Heart right ventricle (tissue), 16 donors: Measurements from ENCODE around the gene TWSG1. TPM values are rescaled to one million over a fixed set of nuclear protein-coding genes. Genes with fewer than 3 reads are reported as not detected.

Source experiments
- ATAC-seq, 8 donors: fragments of 200-7000 bp; cut with Tn5 transposase; one replicate each; pipeline ENCODE4 v1.9.1; 2020; ENCODE audit warnings: mild to moderate bottlenecking in 8 of 8, moderate library complexity in 8 of 8, moderate number of reproducible peaks in 1 of 8
- DNase-seq, 2 donors: peaks; one replicate each; pipeline ENCODE4 v3.0.0-alpha.2; 2020
- H3K27ac ChIP-seq, 10 donors: fragments of 200-600 bp; sonication (generic) in 2 of 10; one replicate each; pipeline versions ENCODE4 v1.5.0 to v1.8.0; 2020 to 2022; ENCODE audit warnings: mild to moderate bottlenecking in 3 of 10
- H3K27me3 ChIP-seq, 7 donors: fragments of 200-600 bp; one replicate each; pipeline ENCODE4 v1.8.0; 2021 to 2022; ENCODE audit warnings: mild to moderate bottlenecking in 2 of 7
- H3K36me3 ChIP-seq, 9 donors: fragments of 200-600 bp; sonication (generic) in 1 of 9; one replicate each; pipeline versions ENCODE4 v1.5.0 to v1.8.0; 2020 to 2022; ENCODE audit warnings: mild to moderate bottlenecking in 2 of 9
- H3K4me1 ChIP-seq, 9 donors: fragments of 200-600 bp; sonication (generic) in 1 of 9; one replicate each; pipeline versions ENCODE4 v1.5.0 to v1.8.0; 2020 to 2022; ENCODE audit warnings: mild to moderate bottlenecking in 4 of 9
- H3K4me3 ChIP-seq, 10 donors: fragments of 200-600 bp; sonication (generic) in 2 of 10; one replicate each; pipeline versions ENCODE4 v1.5.0 to v1.8.0; 2020 to 2022; ENCODE audit warnings: mild to moderate bottlenecking in 7 of 10, moderate library complexity in 2 of 10
- H3K9me3 ChIP-seq, 11 donors: fragments of 200-600 bp in 10 of 11; sonication (generic) in 2 of 11; one replicate each; pipeline versions ENCODE4 v1.5.0 to v1.8.0; 2013 to 2022; ENCODE audit warnings: mild to moderate bottlenecking in 2 of 11, control low read depth in 1 of 11, moderate library complexity in 1 of 11
- CTCF ChIP-seq, 9 donors: fragments of 200-600 bp; sonication (generic) in 2 of 9; IDR thresholded peaks; one replicate each; pipeline versions ENCODE4 v1.5.0 to v1.8.0; 2021 to 2022; ENCODE audit warnings: antibody characterized with exemption in 9 of 9, mild to moderate bottlenecking in 5 of 9, moderate library complexity in 1 of 9
- WGBS, 2 donors: extraction: QIAGEN DNeasy Blood & Tissue Kit; methylation state at CpG; one replicate each; pipeline ENCODE4 v1.1.7; 2013; ENCODE audit warnings: inconsistent platforms in 1 of 2; 5-methylcytosine and 5-hydroxymethylcytosine counted together
- intact Hi-C, 10 donors: fragments of 100-400 bp; cut with DNase I; formaldehyde crosslinking; loops; one replicate each; pipeline versions ENCODE4 v1.11.1 to v1.14.2; 2022
- polyA plus RNA-seq, 2 donors: library from polyadenylated mRNA; stranded (reverse); fragments of 200-250 nt; gene quantifications; one replicate each; pipeline ENCODE4 v1.2.3, GENCODE V29; 2013
- total RNA-seq, 10 donors: library from RNA; stranded (reverse); fragmentation: NEBNext Ultra II Directional in 3 of 10; extraction: Animal tissue kit (Norgen Biotek cat#: 25700) in 3 of 10; gene quantifications; one replicate each; pipeline versions ENCODE4 v1.2.1 to v1.2.4, GENCODE V29; 2021 to 2023
- donor health status: Arrhythmogenic right ventricular cardiomyopathy.
- donor health status: ischemic (EF 13 %, LVEDD 7.1; RV severe dilation, severe dysfunction).
- donor health status: healthy with polysubstance abuse.
- donor health status: DM: no; HTN: yes; CAD: no.
- donor health status: DM: no; HTN: no; CAD: no.
- donor health status: ischemic (EF 25% LVEDD 6.9; RV normal size, moderate dysfunction).
- donor health status: ischemic (EF 25% LVEDD 5.7; RV mildly dilated, moderate dysfunction).
- donor health status: healthy.
- donor health status: DM: yes; HTN: yes; CAD: no.
- donor health status: Ischemic cardiomyopathy.
- donor health status: ischemic (EF 35%, LVEDD 5.7; RV mildly dilated, moderate dysfunction).
- donor health status: nonischemic (EF 11% LVEDD 7.7; RV severe dilation, severe dysfunction).
- donor health status: DM: yes; HTN: yes; CAD: no.
- donor health status: PGD.
- donor health status: ischemic (EF 29% LVEDD 5.4; RV normal size, mild dysfunction).
- donor health status: nonischemic (EF 23%, LVEDD 6.1; RV moderate dilation, normal function).

Gene TWSG1
- total and polyA plus RNA-seq, 12 donors = 6.6 to 15.0 (median 11.2) TPM

DNA sequence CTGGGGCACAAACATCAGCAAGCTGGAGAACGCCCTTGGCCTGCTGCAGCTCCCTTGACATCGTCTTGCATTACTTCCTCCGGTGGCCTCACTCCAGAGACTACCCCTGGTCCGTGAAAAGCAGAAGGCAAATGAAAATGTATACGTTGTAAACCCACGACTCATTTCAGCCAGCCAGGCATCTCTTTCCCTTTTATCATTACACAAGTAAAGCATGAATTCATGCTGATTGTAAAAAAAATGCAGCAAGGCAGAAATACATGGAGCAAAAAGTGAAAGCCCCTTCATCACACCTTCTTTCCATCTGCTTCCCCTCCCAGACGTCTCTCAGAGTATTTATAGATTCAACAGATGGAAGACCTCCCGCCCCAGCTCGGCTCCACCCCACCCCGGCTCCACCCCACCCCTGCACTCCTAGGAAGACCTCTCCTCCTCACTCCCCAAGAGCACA lies 99.1 kb downstream of the TWSG1 start:
- ATAC-seq = peak in 4 of 8 donors; percentile 18 to 52 (median 38)
- H3K4me3 ChIP-seq = peak overlapping the region in 1 of 10 donors; percentile 10

GRCh38 chr18:9434122-9434701 lies 99.6 kb downstream of the TWSG1 start:
- intact Hi-C loops = no loop called here
- H3K9me3 ChIP-seq = no peaks in the 10 kb centered on the region
- H3K4me1 ChIP-seq = peaks cover 0 to 23% (median 4%) of the 10 kb centered on the region in 9 donors
- ATAC-seq (peak in 6 of 8 donors; percentile 18 to 55 (median 34)), DNase-seq (no peak)
- no peaks in the 10 kb centered on the region for H3K36me3 ChIP-seq
- TF ChIP-seq CTCF (IDR thresholded peaks at IDR 0.05) = no peak
- WGBS, 2 donors = 50 to 67% methylated on average over 18 of the region's 18 CpGs
- H3K4me3 ChIP-seq = peak overlapping the region in 1 of 10 donors; percentile 10
- H3K27me3 ChIP-seq = no peaks in the 10 kb centered on the region
- no peak overlapping the region for H3K27ac ChIP-seq

More for the DNA sequence above, 99.1 kb downstream of the TWSG1 start:
- WGBS, 2 donors = 23 to 39% methylated on average over 10 of the region's 10 CpGs
- Histone ChIP-seq H3K27me3 (no peaks in the 10 kb centered on the region), H3K4me1 (peaks cover 0 to 24% (median 4%) of the 10 kb centered on the region in 9 donors), H3K9me3 (no peaks in the 10 kb centered on the region), H3K27ac (no peak overlapping the region), H3K36me3 (no peaks in the 10 kb centered on the region)
- DNase-seq = no peak
- TF ChIP-seq CTCF (IDR thresholded peaks at IDR 0.05) = no peak
- intact Hi-C loops = no loop called here

DNA sequence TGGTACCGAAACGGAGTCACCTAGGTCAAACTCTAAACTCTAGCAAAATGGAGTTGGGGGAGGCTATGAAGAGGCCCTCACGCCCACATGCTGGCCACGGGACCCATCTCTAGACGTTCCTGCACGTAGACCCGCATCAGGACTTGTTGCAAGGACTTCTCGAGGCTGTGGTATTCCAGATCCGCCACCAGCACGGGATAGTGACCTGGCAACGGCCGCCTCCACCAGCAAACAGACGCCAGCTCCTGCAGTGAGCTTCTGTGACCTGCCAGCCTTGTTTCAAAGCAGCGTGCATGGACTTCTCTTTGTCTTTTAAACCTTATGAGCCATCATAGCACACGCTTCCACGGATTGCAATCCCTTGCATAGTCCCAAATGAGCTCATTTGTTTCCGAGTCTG lies 100.5 kb downstream of the TWSG1 start:
- intact Hi-C loops = no loop called here
- H3K36me3 ChIP-seq = no peaks in the 10 kb centered on the region
- no peak overlapping the region for H3K4me3 ChIP-seq
- no peak for TF ChIP-seq CTCF (IDR thresholded peaks at IDR 0.05)
- H3K27me3 ChIP-seq = no peaks in the 10 kb centered on the region
- H3K9me3 ChIP-seq = no peaks in the 10 kb centered on the region
- DNase-seq (no peak), ATAC-seq (no peak)
- WGBS, 2 donors = 96% methylated on average over 17 of the region's 17 CpGs
- no peak overlapping the region for H3K27ac ChIP-seq
- H3K4me1 ChIP-seq = peaks cover 0 to 23% (median 4%) of the 10 kb centered on the region in 9 donors

- 76 to 80% methylated on average over 5 of the region's 5 CpGs for WGBS, 2 donors
- Histone ChIP-seq H3K4me1 (peaks cover 0 to 23% (median 4%) of the 10 kb centered on the region in 9 donors), H3K27ac (peak overlapping the region in 3 of 10 donors; percentile 9 to 50 (median 45)), H3K27me3 (no peaks in the 10 kb centered on the region), H3K4me3 (no peak overlapping the region), H3K9me3 (no peaks in the 10 kb centered on the region), H3K36me3 (no peaks in the 10 kb centered on the region)
- ATAC-seq (no peak), DNase-seq (no peak)
- intact Hi-C loops = no loop called here
- TF ChIP-seq CTCF (IDR thresholded peaks at IDR 0.05) = no peak
Measured at GRCh38 chr18:9436206-9436929, 101.8 kb downstream of the TWSG1 start.
